ENCODE measurements around the gene DCLK3.

DNA sequence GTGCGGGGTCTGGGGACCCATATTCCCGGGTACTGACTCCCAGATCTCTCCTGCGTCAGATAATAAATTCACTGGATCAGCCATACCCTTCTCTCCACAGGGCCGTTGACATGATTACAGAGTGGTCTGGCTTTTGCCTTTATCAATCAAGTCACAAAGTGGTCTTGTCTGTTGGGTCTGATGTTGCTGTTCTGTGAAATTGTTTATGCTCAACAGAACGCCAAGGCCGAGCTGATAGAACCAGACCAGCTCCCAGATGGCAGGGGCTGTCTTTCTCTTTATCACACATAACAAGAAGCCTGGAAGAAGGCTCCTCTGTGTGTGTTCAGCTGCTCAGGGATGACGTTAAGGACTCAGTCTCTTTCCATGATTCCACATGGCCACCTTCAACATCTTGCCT lies 751 bp upstream of the DCLK3 start:
- TF ChIP-seq, protein P1, sequence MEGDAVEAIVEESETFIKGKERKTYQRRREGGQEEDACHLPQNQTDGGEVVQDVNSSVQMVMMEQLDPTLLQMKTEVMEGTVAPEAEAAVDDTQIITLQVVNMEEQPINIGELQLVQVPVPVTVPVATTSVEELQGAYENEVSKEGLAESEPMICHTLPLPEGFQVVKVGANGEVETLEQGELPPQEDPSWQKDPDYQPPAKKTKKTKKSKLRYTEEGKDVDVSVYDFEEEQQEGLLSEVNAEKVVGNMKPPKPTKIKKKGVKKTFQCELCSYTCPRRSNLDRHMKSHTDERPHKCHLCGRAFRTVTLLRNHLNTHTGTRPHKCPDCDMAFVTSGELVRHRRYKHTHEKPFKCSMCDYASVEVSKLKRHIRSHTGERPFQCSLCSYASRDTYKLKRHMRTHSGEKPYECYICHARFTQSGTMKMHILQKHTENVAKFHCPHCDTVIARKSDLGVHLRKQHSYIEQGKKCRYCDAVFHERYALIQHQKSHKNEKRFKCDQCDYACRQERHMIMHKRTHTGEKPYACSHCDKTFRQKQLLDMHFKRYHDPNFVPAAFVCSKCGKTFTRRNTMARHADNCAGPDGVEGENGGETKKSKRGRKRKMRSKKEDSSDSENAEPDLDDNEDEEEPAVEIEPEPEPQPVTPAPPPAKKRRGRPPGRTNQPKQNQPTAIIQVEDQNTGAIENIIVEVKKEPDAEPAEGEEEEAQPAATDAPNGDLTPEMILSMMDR (IDR thresholded peaks at IDR 0.05): no peak
- no peak for TF ChIP-seq EZH2 (IDR thresholded peaks at IDR 0.05)
